ENCODE results near the gene CD63.

The CD63 gene

GRCh38 chr12:55720071-55720564 is 8.7 kb downstream of the CD63 start, which contains the start of gene RDH5:
TSS of gene RDH5 (plus strand) at chr12:55720393. CDS start at chr12:55721185, 792 bp downstream.
- peak; percentile 66 for DNase-seq

GRCh38 chr12:55719371-55719770 is 9.4 kb downstream of the CD63 start:
- no peak for DNase-seq

GRCh38 chr12:55718624-55719275 is 10.1 kb downstream of the CD63 start:
- DNase-seq: no peak

- DNase-seq: peak; percentile 39
Observed at GRCh38 chr12:55718015-55718414, 10.8 kb downstream of the CD63 start.

DNA sequence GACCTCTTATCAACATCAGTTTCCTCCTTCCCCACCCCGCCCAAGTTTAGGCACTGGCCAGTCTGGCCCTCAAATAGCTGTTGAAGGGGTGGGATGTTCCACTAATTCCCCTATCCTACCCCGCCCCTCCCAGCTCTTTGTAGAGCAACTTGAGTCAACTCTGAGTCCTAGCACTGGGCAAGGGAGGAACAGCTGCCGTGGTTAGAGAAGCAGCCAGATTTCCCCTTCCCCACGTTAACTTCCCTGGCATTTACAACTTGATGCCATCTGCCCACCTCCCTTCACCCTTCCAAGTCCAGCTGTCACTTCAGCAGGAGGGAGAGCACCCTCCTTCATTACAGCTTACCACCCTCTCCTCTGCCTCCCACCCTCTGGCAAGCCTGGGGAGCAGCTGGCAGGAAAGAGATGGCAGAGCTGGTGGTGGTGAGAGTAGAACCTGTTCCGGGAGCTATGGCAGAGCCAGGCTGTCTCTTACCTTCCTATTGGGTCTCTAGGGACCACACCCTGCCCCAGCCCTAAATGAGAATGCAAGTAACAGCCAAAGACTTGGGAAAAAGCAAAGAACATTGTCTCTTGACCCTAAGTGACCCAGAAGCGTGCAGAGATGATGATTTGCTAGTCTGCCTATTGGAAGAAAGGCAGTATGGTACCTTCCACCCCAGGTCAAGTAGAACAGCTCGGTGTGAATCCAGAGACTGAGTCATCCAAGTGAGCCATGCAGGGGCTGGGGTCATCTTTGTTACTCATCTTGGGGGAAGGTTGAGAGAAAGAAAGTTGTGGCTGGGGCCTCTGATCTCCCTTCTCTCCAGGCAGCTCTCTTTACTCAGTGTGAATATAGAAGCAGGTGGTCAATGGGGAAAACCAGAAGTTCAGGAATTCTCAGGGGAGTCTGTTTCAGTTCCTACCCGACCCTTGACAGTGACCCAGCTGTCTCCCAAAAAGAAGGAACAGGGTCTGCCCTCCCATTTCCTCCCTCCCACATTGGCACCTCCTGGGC is 11.5 kb downstream of the CD63 start:
- peak; percentile 62 for DNase-seq

DNA sequence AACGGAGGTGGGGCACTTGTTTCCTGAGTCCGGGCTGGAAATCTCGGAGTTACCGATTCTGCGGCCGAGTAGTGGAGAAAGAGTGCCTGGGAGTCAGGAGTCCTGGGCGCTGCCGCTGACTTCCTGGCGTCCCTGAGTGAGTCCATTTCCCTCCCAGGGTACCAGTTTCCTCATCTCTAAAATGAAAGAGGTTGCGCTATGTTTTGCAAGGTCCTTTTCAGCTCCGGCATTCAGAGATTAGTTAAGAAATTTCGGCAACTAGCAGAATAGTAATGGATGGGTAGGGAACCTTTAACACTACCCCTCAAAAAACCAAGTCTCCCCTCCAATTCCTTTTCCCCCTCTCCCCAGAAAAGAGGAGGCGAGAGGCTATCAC is 12.2 kb downstream of the CD63 start:
- no peak for DNase-seq

DNA sequence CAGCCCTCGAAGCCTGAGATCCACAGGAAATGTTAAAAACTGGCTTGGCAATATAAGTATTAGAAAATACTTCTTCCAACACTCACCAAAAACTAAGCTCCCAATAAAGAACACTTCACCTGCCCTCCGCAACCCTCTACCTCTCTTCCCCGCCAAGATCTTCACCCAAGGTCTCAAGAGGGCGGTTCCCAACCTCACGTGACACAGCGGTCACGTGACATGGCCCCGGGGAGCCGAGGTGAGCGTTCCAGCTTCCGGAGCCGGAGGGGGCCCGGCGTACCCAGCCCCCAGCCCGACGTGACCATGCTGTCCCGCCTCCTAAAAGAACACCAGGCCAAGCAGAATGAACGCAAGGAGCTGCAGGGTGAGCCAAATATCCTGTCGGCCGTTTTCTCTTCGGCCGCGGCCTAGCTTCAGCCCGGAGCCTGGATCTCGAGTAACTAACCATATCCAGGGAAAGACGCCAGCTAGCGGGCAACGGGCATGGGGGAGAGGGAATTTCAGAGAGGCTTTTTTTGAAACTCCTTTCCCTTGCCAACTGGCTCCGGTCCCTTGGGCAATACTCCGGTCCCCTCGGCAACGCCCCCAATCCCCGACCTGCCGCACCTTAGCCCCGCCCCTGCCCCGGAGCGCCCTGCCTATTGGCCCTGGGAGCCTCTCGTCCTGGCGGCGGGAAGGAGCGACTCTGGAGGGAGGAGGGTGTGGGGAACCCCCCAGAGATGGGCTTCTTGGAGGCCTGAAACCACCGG is 12.8 kb downstream of the CD63 start, which contains the start of gene BLOC1S1:
Gene BLOC1S1, plus strand, starts transcription at position 214 of the 749 bp plus-strand sequence. Its CDS starts 6 bp downstream, at position 220.
- DNase-seq: peak; percentile 97

GRCh38 chr12:55715169-55715764 is 13.5 kb downstream of the CD63 start:
- no peak for DNase-seq

DNA sequence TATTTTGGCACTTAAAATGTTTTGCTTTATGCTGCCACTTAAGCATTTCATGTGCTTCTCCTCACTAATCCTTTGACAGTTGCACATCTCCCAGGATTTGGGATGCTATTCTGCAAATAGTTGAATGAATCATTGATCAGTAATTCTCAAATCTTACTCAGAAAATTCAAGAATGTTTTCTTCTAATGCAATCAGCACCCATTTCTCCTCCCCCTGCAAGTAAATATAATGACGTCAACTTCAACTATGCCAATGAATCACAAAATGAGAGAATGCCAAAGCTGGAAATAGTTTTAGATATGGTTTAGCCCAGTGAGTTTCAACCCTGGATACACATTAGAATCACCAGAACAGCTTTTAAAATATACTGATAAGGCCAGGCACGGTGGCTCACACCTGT is 15.1 kb downstream of the CD63 start:
- DNase-seq: no peak

DNA sequence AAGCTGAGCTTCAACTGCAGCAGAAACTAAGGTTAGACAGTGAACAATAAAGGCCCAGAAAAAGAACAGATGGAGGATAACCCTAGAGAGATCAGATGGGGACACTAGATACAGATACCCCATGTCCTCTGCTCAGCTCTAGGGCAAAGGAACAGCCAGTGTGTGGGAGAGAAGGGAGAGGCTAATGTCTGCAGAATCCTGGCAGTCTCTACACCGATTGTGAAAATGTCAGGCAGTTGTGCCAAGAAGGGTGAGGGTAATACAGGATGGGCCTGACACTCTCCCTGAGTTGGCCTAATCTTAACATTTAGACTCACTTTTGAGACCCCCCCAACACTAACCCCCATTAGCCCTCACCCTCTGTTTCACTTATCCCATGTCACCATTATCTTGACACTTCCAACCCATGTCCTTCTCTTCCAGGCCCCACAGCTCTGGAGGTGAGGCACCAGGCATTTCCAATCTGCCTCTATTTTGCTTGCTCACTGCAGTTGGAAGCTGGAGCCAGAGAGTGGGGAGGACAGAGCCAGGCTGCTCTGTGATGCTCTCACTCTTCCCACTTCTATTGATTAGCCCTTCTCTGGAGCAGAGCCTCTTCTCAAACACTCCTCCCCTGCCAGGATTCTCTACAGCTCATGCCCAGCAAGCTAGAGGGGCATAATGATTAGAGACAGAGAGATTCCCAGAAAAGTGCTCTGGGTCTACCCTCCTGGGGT is 16.0 kb downstream of the CD63 start:
- DNase-seq: no peak

GRCh38 chr12:55711786-55712553 is 16.8 kb downstream of the CD63 start:
- DNase-seq: no peak

DNA sequence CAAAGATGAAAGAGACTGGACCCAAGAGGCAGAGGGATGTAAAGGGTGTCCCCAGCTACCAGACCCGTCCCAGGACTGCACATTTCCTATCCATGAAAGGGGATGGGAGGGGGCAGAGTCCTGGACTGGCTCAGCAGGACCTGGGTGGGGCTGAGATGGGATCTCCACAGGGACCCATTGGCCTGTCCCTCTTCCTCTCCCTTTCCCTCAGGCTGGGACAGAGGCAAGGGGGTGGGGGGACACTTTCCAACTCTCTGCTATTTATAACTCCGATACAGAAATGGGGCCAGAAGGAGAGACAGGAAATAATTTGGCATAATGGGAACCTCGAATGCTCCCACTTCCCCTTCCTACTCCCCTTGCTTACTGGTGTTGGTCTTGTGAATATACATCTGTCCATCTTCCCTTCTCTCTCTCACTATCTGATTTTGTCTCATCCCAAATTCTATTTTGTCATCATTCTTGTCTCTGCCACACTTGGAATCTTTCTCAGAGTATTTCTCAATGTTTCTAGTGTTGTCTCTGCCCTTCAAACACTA is 20.0 kb downstream of the CD63 start:
- DNase-seq: no peak

DNA sequence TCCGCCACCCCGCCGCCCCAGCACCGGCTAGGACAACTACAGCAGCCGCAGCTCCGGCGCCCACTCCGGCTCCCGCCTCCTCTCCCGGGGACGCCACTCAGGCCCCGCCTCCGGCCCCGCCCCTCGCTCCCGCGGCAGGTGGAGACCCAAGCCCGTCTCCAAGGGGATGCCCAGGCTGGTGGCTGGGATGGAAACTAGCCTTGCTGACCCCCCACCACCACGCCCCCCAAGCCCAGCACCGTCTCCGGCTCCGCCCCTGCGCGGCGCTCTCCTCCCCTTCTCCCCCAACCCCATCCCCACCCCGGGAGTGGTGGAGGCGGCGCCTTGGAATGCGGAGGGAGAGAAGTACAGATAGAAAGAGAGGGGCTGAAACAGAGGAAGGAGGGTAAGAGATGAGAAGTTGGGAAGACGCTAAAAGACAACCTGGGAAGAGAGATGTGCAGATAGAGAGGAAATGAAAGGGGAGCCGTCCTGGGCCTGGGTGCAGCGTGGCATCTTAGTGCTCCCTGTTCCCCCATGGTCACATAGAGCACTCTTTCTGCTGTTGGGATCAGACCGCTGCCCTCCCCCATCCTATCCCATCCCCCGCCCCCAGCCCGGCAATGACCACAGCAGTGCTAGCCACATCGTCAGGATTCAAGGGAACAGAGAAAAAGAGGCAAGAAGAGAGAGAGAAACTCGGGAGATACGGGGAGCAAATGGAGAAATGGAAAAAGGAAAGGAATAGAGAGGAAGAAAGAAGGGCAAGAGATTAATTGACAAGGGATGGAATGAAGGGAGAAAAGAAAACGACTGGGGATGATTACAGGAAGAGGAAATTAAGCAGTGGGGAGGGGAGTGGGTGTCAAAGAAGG is 20.7 kb downstream of the CD63 start, which contains the start of gene ITGA7:
Gene ITGA7, minus strand, starts transcription at position 64 of the 854 bp plus-strand sequence. CDS start 222 bp downstream, outside the sequence.
- DNase-seq: peak; percentile 83

- DNase-seq: no peak
Observed at GRCh38 chr12:55707219-55707671, 21.6 kb downstream of the CD63 start.

GRCh38 chr12:55706568-55707218 is 22.1 kb downstream of the CD63 start:
- no peak for DNase-seq

GRCh38 chr12:55705782-55706402 is 22.9 kb downstream of the CD63 start:
- DNase-seq: peak; percentile 40

DNA sequence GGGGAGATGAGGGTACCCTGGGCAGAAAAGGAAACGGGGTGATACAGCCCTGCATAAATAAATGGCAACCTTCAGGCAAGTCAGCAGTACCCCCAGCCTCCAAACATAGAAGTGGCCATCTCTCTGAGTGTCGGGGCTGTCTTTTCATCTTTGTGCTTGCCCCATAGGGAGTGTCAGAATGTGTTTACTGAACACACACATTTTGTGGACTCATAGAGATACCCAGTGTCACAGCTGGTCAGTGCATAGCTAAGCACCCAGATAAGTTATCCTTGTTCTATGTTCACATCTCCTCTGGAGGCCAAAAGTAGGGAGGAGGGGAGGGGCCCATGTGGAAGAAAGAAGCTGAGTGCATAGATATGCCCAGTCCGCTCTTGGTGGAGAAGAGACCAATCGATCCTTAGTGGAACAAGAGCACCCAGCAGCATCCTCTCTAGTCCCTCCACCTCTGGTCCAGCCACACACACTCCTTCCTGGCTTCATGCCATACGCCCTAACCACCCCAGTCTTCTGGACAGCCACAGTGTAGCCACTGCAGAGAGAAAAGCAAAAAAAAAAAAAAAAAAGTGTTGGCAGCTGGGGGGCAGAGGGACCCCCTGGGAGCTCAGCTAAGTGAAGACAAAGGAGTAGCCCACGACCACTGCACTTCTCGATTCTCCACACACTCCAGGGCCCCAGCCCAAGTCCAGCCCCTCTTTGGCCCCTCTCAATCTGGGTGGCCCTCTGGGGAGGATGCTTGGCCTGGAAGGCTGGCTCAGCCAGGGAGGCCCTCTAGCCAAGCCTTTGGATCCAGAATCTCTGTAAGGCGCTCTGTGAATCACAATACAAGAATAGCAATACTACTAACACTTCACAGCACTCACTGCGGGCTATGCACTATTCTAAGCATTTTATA is 23.7 kb downstream of the CD63 start:
- DNase-seq: no peak
